A204.1 (cell line): ENCODE results near the gene COP1.
A peak's percentile ranks its signal among the peaks of the same experiment; 100 is the strongest.
"Not testable (repeated sequence)": the region's sequence is repeated elsewhere in the genome, so short reads cannot be mapped to it uniquely, and the experiment has no call there.

Experiments
- FAIRE-seq: peaks from 2 replicates; lab custom pipeline; 2012; peaks lifted over from hg19 to GRCh38; lab: Jason Lieb, UNC

COP1 gene

DNA sequence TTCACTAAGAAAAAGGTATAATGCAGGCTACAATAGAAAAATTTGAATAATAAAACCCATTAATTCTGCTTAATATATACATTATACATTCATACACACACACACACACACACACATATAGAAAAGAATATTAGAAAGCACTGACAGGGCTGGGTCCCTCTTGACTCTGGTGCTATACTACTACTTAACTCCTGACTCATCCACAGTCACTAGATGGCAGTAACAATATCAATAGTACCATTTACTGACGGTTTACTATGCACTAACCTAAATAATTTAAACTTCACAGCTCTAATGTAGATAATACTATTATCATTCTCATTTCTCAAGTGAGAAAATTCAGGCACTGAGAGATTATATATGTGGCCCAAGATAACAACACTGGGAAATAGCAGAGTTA, 87.5 kb downstream of the COP1 start:
- FAIRE-seq = peak; percentile 65

DNA sequence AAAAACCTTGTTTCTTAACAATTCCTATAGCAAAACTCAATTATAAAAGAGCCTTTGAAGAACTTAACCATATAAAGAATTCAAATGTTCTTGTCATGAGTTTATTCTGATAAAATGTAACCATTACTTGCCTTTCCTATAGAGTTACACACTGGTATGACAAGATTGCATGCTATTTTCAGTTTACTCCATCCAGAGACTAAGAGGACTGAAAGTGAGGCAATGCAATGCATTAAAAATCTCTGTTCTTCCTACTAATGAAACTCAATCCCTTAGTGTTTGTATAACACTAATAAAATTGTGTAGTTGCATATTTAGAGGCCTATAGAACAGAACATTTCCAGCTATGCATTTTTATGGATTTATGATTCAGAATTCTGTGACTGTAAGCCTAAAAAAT, 88.1 kb downstream of the COP1 start:
- FAIRE-seq = no peak

DNA sequence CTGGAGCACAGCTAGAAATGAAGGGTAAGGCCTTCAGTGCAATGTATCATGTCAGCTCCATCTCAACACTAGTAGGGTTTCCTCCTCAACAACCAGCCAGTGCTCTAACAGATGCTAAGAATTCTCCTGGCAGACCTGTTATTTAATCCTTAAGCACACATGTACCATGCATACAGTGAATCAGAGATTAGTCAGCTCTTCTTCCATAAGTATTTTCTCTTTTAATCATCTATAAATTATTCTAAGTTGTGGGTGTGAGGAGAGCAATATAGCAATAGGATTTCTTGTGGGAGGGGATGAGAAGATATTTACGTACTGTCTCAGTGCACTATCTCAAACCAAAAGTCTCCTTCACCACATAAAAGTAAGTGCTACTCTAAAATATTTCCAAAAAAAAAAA, 95.3 kb downstream of the COP1 start:
- no peak for FAIRE-seq

DNA sequence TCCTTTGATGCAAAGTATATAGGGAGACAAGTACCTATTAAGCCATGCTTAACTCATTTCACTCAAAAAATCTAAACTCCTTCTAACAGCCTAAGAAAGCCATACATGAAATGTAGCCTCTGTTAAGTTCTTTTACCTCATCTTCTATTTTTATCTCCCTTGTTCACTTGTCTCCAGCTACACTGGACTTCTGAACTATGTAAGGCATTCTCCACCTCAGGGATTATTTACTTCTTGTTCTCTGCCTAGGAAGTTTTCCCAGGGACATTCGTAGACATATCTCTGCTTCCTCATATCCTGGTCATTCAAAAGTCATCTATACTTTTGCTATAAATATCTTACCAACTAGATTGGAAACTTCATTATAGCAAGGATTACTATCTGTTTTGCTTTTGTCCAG, 96.9 kb downstream of the COP1 start:
- no peak for FAIRE-seq

GRCh38 chr1:176102768-176103350, 104.2 kb downstream of the COP1 start:
- FAIRE-seq = no peak

GRCh38 chr1:176101951-176102642, 105.0 kb downstream of the COP1 start:
- no peak for FAIRE-seq

- FAIRE-seq = no peak
These were observed 108.5 kb downstream of the COP1 start for GRCh38 chr1:176098560-176098959.

DNA sequence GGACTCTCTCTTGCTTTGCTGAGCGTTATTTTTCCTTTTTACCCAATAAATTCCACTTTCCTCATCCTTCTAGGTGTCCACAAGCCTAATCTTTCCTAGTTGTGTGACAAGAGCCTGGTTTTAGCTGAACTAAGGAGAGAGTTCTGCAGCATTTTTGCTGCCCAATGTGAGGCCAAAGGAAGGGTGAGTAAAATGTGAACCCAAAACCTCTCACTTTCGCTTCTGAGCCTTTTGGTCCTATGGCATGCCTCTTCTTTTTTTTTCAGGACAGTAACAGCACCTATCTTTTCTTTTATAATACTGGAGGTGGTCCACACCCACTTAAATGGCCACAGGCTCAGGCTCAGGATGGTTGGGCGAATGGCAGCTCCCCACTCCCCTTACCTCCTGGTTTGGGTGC, 111.1 kb downstream of the COP1 start:
- no peak for FAIRE-seq

- no peak for FAIRE-seq
These were observed 116.3 kb downstream of the COP1 start for GRCh38 chr1:176090766-176091165.

GRCh38 chr1:176087746-176088145, 119.3 kb downstream of the COP1 start:
- not testable (repeated sequence) for FAIRE-seq

DNA sequence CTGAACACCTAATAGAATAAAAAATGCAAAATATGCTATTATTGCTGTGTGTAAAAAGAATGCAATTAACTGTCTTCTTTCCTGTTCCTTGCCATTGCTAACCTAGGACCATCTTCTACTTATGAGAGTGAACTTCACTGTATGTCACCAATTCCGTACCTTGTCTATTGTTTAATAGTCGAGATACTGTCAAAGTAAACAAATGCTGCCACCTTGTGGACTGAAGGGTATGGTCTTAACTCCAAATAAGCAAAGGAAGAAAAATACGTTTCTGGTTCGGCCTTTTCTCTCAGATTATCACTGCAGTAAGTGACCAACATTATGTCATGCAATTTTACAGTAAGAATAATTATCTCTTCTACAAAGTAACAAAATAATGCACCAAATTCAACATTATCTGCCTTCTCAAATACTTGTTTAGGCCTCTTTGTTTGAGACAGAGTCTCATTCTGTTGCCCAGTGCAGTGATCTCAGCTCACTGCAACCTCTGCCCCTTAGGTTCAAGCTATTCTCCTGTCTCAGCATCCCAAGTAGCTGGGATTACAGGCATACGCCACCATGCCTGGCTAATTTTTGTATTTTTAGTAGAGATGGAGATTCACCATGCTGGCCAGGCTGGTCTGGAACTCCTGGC, 133.4 kb downstream of the COP1 start:
- FAIRE-seq = peak; percentile 94

GRCh38 chr1:176068901-176069300, 138.2 kb downstream of the COP1 start:
- FAIRE-seq = no peak

DNA sequence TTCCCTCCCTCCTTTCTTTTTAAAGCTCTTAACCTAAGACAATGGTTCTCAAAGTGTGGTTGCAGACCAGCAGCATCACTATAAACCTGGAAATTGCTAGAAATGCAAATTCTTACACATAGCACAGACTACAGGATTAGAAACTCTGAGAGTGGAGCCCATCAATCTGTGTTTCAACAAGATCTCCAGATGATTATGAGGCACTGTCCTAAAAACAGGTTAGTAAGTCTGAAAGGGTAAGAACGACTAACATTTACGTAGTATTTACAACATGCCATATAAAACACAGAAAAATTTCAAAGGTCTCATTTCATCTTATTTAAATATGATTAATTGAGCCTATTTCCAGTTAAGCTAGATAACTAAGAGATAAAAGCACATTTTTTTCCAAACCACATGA, 138.8 kb downstream of the COP1 start:
- no peak for FAIRE-seq

GRCh38 chr1:176066709-176067108, 140.4 kb downstream of the COP1 start:
- no peak for FAIRE-seq

DNA sequence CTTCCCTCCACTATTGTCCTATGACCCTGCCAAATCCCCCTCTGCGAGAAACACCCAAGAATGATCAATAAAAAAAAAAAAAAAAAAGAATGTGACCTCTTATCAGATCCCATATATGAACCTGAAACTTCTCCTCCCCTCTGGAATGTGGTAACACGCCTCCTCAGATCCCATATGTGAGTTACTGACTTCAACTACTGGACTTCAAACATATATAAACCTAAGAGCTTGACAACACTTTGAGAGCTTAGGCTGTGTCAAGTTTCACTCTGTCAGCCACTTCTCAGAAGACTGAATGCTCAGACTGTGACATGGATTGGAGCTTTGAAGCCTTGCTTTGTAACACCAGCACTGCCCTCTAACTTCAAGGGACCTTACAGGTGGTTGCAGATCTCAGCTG, 148.4 kb downstream of the COP1 start:
- FAIRE-seq = no peak

DNA sequence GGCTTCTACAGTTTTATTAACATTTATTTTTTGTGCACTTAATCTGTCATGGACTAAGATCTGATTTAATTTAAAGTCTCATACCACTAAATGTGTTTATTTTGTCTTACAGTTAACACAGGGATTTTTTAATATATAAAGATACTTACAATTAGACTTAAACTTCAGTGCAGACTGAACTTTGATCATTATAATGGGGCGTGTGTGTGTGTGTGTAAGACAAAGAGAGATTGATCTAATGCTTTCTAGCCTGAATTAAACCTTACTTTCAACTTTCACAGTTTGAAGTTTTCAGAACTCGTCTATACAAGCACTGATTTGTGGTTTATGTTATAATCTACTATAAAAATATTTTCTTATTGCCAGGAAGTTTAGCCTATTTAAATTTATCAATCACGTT, 150.8 kb downstream of the COP1 start:
- FAIRE-seq = no peak

GRCh38 chr1:176055398-176055797, 151.7 kb downstream of the COP1 start:
- no peak for FAIRE-seq

DNA sequence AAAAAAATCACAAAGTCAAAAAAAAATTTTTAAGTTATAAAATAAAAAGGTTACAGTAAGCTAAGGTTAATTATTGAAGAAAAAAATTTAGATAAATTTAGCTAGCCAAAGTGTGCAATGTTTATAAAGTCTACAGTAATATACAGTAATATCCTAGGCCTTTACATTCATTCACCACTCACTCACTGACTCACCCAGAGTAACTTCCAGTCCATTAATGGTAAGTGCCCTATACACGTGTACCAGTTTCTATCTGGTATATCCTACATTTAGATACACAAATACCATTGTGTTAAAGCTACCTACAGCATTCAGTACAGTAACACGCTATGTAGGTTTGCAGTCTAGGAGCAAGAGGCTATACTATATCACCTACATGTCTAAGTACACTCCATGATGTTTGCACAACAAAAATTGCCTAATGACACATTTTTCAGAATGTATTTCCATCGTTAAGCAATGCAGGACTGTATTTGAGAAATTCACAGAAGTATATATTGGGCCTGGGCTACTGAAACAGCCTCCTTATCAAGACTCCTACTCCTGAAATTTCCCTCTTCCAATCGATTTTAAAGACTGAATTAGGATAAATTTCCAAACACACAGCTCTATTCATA, 155.1 kb downstream of the COP1 start:
- FAIRE-seq = peak; percentile 64

GRCh38 chr1:176051402-176051801, 155.7 kb downstream of the COP1 start:
- FAIRE-seq = no peak

DNA sequence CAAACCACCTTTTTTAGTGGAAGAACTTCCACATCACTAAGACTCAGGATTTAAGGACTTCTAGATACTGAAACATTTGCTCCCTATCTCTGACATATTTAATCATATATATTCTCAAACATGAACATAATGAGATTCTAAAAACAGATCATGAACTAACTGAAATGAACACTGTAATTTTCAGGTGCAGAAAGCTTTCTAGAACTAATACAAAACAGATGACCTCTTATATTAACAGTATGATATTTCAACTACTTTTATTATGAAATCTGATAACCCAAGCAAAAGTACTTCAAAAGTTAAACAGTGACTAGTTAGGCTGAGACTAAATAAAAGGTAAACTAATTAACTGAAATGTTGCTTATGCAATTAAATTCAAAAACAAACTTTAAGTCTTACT, 157.5 kb downstream of the COP1 start:
- FAIRE-seq = no peak

GRCh38 chr1:176046926-176047325, 160.2 kb downstream of the COP1 start:
- FAIRE-seq = no peak

GRCh38 chr1:176043537-176043936, 163.5 kb downstream of the COP1 start:
- FAIRE-seq = no peak

DNA sequence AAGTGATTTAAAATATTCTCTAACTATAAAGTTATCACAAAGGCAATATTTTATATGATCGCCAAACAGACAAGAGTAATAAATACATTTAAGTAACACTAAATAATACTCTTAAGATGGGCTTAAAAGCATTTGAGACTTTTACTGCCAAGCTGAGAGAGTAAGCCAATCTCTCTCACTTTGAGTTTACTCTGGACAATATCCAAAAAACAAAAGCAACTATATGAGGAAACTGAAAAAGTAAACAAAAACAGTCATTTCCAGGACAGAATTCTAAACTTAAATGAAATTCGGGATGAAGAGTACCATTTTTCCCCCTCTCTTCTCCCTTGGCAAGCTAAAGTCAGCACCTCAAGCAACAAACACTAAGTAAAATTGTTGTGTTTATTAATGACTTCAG, 173.2 kb downstream of the COP1 start:
- no peak for FAIRE-seq

DNA sequence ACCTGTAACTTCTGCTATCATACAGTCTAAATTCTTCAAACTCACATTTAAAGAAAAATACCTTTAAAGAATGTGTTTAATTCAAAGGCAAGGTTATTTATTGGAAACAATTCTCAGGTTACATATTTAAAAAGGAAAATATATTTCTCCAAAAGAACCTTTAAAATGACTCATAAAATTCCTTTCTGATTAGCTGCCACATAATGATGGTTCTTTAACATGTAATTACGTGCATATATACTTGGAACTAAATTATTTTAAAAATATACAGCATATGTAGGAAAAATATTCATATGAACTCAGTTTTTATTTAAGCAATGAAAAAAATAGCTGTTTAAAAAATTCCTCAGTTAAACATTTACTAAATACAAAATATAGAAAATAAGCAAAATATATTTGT, 173.6 kb downstream of the COP1 start:
- FAIRE-seq = peak; percentile 83
